SU-DHL-6 (cell line): Measurements from ENCODE around the gene RUBCN.

Experiments
- H2AFZ ChIP-seq: fragments of 200-600 bp; sonication (generic); 2 replicates; pipeline ENCODE4 v1.6.1; 2014; ENCODE audit warnings: low read depth, mild to moderate bottlenecking, moderate library complexity, mixed read lengths, antibody characterized with exemption, low read length; ENCODE audit not compliant: severe bottlenecking
- H3F3A ChIP-seq: fragments of 200-600 bp; shearing (Covaris generic); 2 replicates; pipeline ENCODE4 v1.6.0; 2016; ENCODE audit warnings: antibody characterized with exemption, mild to moderate bottlenecking; ENCODE audit not compliant: insufficient read depth
- H3K27ac ChIP-seq: fragments of 200-600 bp; sonication (generic); 2 replicates; pipeline ENCODE4 v1.5.1; 2016; ENCODE audit warnings: low read depth, mild to moderate bottlenecking, low read length, moderate library complexity, mixed read lengths
- H3K27me3 ChIP-seq: fragments of 200-600 bp; sonication (generic), shearing (Covaris generic); 2 replicates; pipeline ENCODE4 v1.6.0; 2014; ENCODE audit warnings: mild to moderate bottlenecking, low read length
- H3K36me3 ChIP-seq: fragments of 200-600 bp; sonication (generic); 2 replicates; pipeline ENCODE4 v1.6.1; 2014; ENCODE audit warnings: mild to moderate bottlenecking, low read length, mixed read lengths
- H3K4me2 ChIP-seq: fragments of 300-600, 200-600 bp; shearing (Covaris generic), sonication (generic); 2 replicates; pipeline ENCODE4 v1.6.0; 2014; ENCODE audit warnings: low read length, low read depth, mild to moderate bottlenecking; ENCODE audit not compliant: poor library complexity, severe bottlenecking
- H3K4me3 ChIP-seq: fragments of 200-600 bp; sonication (generic); 2 replicates; pipeline ENCODE4 v1.5.1; 2014; ENCODE audit warnings: antibody characterized with exemption, low read length, mild to moderate bottlenecking, mixed read lengths; ENCODE audit not compliant: insufficient read depth, poor library complexity, severe bottlenecking
- H3K79me2 ChIP-seq: fragments of 200-600 bp; sonication (generic); 2 replicates; pipeline ENCODE4 v1.6.1; 2014; ENCODE audit warnings: mild to moderate bottlenecking, low read length, moderate library complexity; ENCODE audit not compliant: insufficient read depth
- H3K9ac ChIP-seq: fragments of 200-600 bp; sonication (generic); 2 replicates; pipeline ENCODE4 v1.7.0; 2014; ENCODE audit warnings: mild to moderate bottlenecking, low read length
- H3K9me2 ChIP-seq: fragments of 200-600 bp; sonication (generic); replicated peaks from 2 replicates; pipeline ENCODE4 v1.6.1; 2014; ENCODE audit warnings: low read length; ENCODE audit not compliant: insufficient read depth
- H3K9me3 ChIP-seq: fragments of 200-600 bp; sonication (generic); 2 replicates; pipeline ENCODE4 v1.6.1; 2014; ENCODE audit warnings: low read length, mixed read lengths; ENCODE audit not compliant: insufficient read depth
- H4K20me1 ChIP-seq: fragments of 200-600 bp; sonication (generic); 2 replicates; pipeline ENCODE4 v1.6.1; 2014; ENCODE audit warnings: low read depth, mild to moderate bottlenecking, antibody characterized with exemption, low read length, moderate library complexity, mixed read lengths
- EZH2phosphoT487 ChIP-seq: fragments of 200-600 bp; sonication (generic), shearing (Covaris generic); conservative IDR thresholded peaks from 2 replicates; pipeline ENCODE4 v1.6.1; 2018; ENCODE audit warnings: mild to moderate bottlenecking, antibody characterized with exemption, low read length, moderate library complexity, mixed read lengths
- TF ChIP-seq, protein P1 (sequence below): fragments of 200-600 bp; sonication (generic); IDR thresholded peaks from one replicate; pipeline ENCODE4 v1.5.1; 2017; ENCODE audit warnings: antibody characterized with exemption, mild to moderate bottlenecking, low read length, moderate library complexity; ENCODE audit not compliant: insufficient read depth, poor library complexity, severe bottlenecking

The RUBCN gene

DNA sequence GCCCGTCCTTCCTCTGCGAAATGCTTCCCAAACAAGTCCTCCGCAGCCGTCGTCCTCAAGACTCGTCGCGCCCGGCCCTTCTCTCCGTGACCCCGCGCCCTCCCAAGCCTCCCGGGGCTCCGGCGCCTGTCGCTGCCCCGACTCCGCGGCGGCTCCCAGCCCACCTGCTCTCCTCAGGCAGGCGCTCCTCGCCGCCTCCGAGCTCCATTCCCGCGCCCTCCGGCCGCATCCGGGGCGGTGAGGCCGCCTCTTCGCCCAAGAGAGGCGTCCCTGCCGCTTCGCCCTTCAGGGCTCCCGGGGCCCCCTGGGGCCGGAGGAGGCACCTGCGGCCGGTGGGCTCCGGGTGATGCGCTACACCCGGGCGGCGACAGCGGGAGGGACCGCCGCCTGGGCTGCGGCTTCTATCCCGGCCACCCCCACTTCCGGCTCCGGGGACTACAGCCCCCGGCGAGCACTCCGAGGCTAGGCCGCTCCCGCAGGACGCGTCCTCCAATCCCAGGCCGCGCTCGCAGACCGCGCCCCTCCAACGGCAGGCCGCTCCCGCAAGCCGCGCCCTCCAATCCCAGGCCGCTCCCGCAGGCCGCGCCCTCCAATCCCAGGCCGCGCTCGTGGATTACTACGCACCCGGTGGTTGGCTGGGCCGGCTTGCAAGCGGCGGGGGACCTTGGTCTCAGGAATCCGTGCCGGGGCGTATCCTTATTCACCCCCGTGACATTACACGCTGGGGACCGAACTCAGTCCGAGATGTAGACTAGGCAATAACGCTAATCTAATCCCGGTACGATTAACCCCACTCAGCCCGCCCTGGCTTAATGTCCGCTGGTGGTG, at the start of gene RUBCN:
TSS of gene RUBCN (minus strand) at position 414 of the 828 bp plus-strand sequence. CDS start at position 229, 185 bp downstream.
- Histone ChIP-seq H3K27me3 (no peaks in the 10 kb centered on the region), H3K4me2 (peak within 1 kb of the TSS; percentile 87), H2AFZ (peak within 1 kb of the TSS; percentile 75), H3F3A (peaks cover 30% of the 10 kb centered on the region), H3K4me3 (peak within 1 kb of the TSS; percentile 91), H3K36me3 (no peaks in the 10 kb centered on the region), H3K27ac (peak within 1 kb of the TSS; percentile 91), H3K9ac (peak within 1 kb of the TSS; percentile 85), H4K20me1 (no peaks in the 10 kb centered on the region), H3K9me2 (no peaks in the 10 kb centered on the region), H3K9me3 (no peaks in the 10 kb centered on the region), H3K79me2 (peaks cover 34% of the 10 kb centered on the region)
- TF ChIP-seq EZH2phosphoT487 = no peak
- TF ChIP-seq, protein P1, sequence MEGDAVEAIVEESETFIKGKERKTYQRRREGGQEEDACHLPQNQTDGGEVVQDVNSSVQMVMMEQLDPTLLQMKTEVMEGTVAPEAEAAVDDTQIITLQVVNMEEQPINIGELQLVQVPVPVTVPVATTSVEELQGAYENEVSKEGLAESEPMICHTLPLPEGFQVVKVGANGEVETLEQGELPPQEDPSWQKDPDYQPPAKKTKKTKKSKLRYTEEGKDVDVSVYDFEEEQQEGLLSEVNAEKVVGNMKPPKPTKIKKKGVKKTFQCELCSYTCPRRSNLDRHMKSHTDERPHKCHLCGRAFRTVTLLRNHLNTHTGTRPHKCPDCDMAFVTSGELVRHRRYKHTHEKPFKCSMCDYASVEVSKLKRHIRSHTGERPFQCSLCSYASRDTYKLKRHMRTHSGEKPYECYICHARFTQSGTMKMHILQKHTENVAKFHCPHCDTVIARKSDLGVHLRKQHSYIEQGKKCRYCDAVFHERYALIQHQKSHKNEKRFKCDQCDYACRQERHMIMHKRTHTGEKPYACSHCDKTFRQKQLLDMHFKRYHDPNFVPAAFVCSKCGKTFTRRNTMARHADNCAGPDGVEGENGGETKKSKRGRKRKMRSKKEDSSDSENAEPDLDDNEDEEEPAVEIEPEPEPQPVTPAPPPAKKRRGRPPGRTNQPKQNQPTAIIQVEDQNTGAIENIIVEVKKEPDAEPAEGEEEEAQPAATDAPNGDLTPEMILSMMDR = no peak

DNA sequence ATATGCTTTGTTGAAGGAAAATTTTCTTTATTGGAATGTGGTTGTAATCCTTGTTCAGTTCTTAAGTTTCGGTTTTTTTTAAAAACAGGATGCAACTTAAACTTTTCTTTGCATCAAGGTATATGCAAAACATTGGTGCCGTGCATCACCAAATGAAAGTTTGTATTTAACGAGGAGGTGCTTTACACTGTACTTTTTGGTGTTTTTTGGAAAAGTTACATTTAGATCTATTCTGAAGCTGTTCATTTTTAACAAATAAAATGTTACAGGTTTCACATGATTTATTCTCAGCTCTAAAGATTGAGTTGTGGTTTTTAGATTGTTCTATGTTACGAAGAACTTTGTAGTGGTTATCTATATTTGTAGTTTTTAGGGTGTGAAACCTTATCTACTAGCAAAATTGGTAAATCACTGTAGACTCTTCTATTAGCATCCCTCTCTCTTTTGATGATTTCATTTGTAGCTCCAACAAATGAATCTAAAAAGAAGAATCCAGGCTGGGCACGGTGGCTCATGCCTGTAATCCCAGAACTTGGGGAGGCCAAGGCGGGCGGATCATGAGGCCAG, 47.4 kb upstream of the RUBCN start:
- Histone ChIP-seq H3F3A (0 out of 2 replicates have a peak, but pooled peaks cover 3% of the 10 kb centered on the region), H2AFZ (no peak overlapping the region), H3K9me2 (no peaks in the 10 kb centered on the region), H4K20me1 (no peaks in the 10 kb centered on the region; the same call in 1 of the 2 replicates), H3K9ac (no peak overlapping the region), H3K27ac (no peak overlapping the region), H3K36me3 (0 out of 2 replicates have a peak, but pooled peaks cover 3% of the 10 kb centered on the region), H3K9me3 (no peaks in the 10 kb centered on the region), H3K4me3 (no peak overlapping the region), H3K27me3 (no peaks in the 10 kb centered on the region), H3K4me2 (no peak overlapping the region), H3K79me2 (no peaks in the 10 kb centered on the region)
- TF ChIP-seq EZH2phosphoT487 = no peak
- TF ChIP-seq, protein P1 = no peak

DNA sequence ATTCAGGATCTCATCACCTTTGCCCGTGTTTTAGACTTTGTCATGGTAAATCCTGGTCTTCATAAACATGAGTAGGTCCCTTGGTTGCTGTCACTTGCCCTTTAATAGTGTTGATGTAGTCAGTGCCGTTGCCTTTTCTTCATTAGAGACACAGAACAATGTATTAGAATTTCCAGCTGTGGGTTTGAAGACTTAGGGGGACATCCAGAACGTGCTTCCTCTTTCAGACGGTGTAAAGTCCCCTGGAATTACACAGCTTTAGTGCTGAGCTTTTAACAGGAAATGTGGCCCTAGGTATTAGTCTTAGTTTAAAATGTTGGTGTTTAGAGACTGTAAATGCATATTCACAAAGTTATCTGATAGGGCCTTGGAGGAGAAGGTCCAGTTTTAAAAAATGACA, 45.5 kb upstream of the RUBCN start:
- Histone ChIP-seq H3K27ac (no peak overlapping the region), H3K9ac (no peak overlapping the region), H3K9me2 (no peaks in the 10 kb centered on the region), H3K9me3 (no peaks in the 10 kb centered on the region), H2AFZ (no peak overlapping the region), H3K36me3 (0 out of 2 replicates have a peak, but pooled peaks cover 3% of the 10 kb centered on the region), H3K27me3 (no peaks in the 10 kb centered on the region), H3K4me3 (no peak overlapping the region), H3F3A (0 out of 2 replicates have a peak, but pooled peaks cover 3% of the 10 kb centered on the region), H3K79me2 (no peaks in the 10 kb centered on the region), H4K20me1 (no peaks in the 10 kb centered on the region; the same call in 1 of the 2 replicates), H3K4me2 (no peak overlapping the region)
- TF ChIP-seq, protein P1 = no peak
- no peak for TF ChIP-seq EZH2phosphoT487
